Smooth muscle cell of the brain vasculature (primary cell): ENCODE measurements around the gene KBTBD3.
"Not testable (repeated sequence)": the region's sequence is repeated elsewhere in the genome, so short reads cannot be mapped to it uniquely, and the experiment has no call there.

Experiments used
- DNase-seq: peaks from one replicate; pipeline ENCODE4 v3.0.0-alpha.2; 2012; ENCODE audit warnings: low read depth, low spot score

Gene KBTBD3

DNA sequence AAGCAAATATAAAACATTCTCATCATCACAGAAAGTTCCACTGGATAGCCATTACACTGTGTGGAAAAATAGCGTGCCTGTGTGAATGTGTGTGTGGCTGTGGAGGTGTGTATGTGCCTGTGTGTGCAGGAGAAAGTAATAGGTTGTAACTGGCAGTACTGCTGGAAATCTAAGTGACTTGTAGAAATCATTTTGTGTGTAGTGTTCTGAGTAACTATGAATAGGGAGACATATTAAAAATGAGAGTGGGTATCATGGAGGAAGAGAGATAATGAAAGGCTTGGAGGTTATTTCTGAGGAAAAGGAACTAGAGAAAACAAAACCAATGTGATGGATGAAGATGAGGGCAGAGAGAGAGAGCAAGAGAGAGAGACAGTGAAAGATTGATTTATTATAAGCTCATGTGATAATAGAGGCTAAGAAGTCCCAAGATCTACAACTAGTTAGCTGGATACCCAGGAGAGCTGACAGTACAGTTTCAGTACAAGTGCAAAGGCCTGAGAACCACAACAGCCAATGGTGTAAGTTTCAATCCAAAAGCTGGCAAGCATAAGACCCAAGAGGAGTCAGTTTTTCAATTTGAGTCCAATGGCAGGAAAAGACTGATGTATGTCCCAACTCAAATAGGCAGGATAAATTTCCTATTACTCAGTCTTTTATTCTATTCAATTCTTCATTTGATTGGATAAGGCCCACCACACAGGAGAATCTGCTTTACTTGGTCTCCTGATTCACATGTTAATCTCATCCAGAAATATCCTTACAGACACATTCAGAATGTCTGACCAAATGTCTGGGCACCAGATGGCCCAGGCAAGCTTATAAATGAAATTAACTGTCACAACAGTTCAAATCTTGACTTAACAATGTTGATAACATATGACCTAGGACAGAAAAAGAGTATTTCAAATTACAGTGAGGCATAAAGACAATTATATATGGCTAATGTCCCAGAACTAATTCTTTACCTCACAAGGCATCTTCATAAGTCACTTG lies 14.9 kb downstream of the KBTBD3 start:
- no peak for DNase-seq

DNA sequence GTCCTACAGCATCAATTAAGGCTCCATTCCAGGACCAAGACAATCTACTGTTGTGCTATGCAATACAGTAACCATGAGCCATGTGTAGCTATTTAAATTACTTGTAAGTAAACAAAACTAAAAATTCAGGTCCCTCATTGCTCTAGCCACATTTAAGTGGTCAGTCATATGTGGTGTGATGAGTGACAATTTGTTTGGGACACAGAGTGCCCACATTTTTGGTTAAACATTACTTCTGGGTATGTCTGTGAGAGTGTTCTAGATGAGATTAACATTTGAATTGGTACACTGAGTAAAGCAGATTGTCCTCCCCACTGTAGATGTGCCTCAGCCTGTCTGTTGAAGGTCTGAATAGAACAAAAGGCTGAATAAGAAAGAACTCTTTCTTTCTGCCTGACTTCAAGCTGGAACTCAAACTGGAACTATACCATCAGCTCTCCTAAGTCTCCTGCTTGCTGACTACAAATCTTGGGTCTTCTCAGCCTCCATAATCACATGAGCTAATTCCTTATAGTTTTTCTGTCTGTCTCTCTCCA lies 15.8 kb downstream of the KBTBD3 start:
- no peak for DNase-seq

DNA sequence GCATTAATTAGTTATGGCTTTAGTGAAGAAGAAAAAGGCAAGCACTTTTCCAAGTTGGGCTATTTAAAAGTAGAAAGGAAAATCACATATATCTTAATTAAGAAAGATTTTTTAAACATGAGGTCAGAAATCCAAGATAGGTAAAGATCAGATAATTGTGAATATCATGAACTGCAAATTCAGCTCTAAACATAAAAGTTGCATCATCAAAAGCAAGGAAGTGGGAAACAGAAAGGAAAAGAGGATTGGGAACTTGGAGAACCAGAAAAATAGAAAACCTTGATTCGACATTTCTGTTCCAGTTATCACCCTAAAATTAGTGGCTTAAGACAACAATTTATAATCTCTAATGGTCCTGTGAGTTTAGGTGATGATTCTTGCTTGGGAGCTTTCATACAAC lies 17.5 kb downstream of the KBTBD3 start:
- no peak for DNase-seq

DNA sequence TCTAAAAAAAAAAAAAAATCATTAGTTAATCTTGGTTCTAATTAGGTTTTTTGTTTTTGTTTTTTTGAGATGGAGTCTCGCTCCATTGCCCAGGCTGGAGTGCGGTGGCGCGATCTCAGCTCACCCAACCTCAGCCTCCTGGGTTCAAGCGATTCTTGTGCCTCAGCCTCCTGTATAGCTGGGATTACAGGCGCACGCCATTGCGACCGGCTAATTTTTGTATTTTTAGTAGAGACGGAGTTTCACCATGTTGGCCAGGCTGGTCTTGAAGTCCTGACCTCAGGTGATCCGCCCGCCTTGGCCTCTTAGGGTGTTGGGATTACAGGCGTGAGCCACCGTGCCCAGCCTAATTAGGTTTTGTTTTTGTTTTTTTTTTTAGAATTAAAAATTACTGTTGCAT lies 18.8 kb downstream of the KBTBD3 start:
- not testable (repeated sequence) for DNase-seq

DNA sequence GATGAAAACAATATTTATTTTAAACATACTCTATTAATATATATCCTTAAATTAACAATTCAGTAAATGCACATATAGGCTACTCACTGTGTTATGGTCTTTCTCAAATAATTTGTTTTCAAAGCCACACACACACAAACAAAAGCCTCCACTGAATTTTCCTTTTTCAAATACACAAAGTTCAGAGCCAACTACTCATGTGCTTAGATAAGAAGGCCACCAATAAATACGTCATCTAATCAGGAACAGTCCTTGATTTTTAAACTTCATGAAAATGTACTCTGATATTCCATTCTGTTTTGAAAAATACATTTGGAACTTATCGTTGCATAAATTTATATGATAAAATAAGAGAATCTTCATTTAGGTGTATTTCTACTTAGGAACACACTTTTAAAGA lies 26.0 kb downstream of the KBTBD3 start:
- DNase-seq, result no peak

DNA sequence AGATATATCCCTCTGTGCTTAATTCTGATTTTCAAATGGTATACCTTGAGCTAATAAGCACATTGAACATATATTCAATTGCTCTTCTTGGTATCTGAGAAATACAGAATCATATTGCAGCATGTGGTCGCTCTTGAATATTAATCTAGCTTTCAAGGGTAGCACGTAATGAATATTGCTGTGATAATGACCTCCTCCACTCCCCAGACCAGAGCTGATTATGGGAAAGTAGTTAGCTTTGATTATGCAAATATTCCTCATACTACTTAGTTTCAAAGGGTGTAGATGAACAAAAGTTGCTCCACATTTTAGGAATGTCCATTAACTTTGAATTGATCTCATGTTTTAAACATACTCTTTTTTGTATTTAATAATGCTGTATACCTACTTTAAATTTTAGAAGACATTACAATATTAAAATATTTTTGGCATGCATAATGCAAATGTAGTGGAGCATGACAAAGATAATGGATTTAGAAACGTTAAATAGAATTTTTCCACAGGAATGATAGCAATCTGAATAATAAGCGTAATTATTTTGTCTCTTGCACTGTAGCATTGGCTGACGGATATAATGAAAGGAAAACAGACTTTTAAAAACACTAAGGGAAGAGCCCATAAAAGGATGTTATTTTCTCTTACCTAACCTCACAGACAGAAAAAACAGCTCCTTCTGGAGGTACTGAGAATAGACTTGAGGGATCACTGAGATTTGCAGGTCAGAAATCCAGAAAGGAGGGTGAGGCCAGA lies 27.2 kb downstream of the KBTBD3 start:
- DNase-seq, result no peak

DNA sequence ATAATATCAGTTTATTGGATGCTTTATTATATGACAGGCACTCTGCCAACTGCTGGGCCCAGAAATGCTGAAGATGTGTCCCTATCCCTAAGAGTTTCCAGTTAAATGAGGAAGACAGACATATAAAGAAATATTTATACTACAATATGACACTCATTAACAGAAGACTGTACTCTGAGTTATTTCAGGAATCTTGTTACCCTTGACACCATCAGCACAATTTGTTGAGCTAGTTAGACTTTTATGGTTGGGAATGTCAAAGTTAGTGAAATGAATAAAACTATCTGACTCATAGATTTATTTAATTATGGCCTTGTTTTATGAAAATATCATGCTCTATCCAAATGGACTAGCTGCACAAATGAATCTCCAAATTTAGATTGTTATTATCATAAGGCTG lies 29.5 kb downstream of the KBTBD3 start:
- no peak for DNase-seq

DNA sequence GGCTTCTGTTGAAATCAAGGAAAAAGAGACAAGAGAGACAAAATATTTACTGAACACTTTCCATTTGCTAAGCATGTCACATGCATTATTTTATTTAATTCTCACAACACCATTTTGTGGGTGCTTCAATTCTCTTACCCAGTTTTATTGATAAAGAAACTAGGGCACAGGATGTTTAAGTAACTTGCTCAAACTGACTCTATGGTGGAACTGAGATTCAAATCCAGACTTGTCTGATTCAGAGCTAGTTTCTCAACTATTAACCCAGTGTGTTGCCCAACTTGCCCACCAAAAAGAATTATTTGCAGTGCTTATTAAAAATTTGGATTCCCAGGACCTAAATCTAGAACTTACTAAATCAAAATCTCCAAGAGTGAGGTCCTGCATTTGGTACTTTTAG lies 33.6 kb downstream of the KBTBD3 start:
- no peak for DNase-seq

DNA sequence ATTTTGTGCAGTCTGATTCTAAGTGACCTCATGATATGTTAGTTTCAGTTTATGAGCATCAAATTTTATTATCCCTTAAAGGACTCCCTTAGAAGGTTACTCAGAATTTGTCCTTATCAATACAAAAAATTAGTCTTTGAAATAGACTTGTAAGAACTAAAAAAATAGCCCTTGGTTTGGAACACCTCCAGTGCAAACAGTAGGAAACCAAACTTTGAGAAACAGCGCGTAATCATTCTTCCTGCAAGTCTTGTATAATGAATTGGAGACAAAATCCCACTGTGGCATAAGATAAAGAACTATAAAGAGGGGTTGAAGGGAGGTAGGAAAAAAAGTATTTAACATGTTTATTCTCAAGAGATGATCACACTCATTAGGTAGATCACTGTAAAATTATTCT lies 44.3 kb downstream of the KBTBD3 start:
- no peak for DNase-seq

DNA sequence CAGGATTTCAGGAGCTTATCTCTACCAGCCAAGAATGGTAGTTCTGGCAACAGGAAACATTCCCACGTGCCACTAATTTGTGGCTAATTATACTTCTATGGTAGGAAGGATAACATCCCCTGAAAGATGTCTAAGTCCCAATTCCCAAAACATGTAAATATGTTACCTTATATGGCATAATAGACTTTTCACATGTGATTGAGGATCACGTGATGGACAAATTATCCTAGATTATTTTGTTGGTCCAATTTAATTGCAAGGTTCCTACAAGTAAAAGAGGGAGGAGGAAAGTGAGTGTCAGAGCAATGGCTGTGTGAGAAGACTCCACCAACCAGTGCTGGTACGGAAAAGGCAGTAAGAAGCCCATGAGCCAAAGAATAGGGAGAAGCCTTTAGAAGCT lies 45.2 kb downstream of the KBTBD3 start:
- DNase-seq, result no peak

DNA sequence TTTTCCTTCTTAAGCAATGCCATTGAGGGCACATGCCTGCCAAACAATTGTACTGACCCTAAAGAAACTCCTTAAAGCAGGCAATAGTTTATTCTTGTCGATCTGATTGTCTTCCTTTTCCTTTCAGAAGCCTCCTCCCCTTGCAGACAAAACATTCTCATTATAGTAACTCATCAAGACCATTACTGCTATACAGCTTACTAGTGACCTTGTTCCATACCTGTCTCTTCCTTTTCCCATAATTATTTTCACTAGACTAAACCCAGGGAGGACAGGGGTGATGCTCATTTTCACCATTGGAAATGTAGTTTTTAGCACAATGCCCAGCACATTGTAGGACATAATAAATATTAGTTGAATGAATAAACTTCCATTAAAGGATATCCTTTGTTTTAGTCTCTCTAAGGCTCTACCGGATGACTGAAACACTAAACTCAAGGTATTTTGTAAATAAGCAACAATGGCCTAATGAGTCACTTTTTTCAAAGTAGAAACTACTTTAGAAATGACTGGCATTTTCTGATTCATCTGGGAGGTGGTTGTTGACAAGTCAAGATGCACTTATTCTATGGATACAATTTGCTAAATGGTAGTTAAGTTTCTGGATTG lies 45.8 kb downstream of the KBTBD3 start:
- DNase-seq, result no peak

DNA sequence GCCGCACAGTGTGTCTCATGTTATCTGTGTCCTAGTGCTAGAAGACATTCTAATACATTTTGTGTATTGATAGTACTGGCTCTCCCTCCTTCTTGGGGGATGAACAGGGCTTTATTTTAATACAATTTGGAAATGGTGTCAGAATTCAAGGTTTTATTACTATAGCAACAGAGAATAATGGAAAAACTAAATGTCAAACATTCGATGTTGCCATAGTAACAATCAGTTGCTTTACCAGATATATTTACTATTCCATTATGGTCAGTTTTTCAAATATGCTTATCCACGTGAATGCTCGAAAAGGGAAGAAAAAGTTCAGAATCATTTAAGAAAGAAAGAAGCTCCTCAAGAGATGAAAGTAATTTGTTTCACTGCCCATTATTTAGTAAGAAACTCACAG lies 46.5 kb downstream of the KBTBD3 start:
- DNase-seq, result no peak

DNA sequence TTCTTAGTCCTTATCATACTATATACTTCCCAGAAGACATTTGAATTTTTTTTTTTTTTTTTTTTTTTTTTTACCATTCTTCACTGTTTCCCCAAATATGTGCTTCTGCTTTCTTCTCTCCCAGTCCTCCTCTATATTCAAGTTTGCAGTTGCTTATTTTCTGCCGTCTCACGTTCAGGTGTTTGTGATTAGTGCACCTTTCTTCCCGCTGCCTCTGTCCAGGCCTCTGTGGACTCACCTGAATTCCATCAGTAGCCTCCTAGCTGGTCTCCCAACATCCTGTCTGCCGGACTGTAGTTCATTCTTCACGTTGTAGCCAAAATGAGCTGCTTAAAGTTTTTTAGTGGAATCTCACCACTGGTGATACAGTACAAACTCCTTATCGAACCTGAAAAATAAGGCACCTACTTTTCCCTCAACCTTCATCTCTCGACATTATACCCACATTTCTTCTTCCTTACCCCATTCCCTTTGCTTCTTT lies 54.3 kb downstream of the KBTBD3 start:
- no peak for DNase-seq

DNA sequence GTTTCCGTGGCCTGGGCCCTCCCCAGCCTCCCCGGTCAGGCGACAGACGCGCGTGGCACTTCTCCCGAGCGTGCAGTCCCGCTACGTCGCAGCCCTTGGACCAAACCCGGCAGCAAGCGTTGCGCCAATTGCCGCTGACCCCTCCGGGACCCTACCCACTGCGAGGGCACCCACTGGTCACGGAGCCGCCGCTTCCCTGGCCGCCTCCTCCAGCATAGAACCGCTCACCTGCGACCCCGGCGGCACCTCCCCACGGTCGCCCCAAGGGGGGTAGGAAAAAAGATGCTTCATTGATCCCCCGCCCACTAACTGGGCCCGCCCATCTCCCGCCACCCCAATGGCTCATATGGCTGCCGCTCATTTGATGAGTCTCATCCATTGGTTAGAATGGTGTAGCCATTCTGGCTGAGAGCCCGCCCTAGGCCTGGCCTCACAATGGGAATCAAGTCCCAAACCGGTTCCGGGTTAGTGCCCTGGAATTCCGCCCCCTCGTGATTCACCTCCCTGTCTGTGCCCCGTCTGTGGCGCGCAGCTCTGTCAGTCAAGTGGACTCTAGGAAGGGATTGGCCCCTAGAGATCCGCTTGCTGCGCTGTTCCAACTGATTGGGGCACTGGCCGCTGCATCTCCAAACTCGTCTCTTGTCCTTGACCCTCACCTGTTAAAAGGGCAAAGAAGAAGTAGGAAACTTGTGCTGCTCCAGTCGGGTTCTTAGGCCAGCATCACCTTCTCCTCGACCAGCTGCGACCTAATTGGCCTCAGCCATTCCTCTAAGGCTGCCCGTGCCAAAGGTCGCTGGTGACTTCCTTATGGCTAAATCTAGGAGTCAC lies 55.0 kb downstream of the KBTBD3 start, which contains the start of gene MSANTD4:
Gene MSANTD4, minus strand, starts transcription at position 274 of the 828 bp plus-strand sequence. CDS start 11,323 bp downstream, outside the sequence.
- DNase-seq, result peak; percentile 98

DNA sequence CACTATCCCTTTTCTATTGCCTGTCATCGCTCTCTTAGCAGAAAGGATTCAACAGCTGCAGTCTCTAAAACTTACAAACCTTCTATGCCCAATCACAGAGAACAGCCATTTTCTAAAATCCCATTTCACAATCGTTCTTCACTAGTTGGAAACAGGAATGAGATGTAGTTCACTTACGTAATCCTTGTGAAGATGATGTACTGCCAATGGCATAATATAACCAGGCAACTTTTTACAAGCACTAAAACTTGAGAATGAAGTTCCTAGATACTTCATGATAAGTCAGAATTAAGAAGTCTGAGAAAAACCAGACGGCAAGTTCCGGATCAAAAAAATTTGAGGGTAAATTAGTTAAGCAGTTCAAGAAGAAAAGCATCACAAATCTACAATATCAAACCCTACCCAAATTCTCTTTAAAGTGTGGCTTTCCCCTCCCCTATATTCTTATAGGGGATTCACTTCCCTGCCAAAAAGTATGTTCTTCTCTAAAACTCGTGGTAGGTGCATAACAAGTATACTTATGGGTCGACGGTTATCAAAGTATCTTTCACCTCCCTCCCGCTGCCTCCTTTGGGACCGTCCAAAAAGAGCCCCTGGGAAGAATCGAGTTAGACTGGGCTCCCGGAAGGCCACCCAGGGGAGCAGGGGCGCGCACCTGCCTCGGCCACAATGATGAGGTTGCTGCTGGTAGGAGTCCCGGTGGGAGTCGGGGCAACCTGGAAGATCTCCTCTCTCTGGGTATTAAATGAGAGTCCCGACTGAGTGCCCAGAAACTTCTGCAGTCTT lies 55.8 kb downstream of the KBTBD3 start:
- no peak for DNase-seq

DNA sequence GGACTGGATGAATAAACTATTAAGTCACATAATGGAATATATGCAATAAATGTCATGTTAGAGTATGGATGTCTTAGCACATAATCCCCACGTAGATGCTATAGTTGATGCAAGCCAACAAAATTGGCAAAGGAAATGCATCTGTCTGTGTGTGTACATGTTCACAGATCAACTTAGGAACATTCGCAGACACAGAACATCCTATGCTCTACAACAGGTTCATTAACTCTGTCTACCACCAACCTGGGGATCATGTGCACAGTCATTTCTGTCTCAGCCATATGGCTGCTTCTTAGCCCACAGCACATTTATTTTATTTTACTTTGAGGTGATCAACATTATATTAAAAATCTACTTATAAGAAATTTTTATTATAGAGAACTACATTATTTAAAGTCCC lies 60.1 kb downstream of the KBTBD3 start:
- DNase-seq, result no peak

DNA sequence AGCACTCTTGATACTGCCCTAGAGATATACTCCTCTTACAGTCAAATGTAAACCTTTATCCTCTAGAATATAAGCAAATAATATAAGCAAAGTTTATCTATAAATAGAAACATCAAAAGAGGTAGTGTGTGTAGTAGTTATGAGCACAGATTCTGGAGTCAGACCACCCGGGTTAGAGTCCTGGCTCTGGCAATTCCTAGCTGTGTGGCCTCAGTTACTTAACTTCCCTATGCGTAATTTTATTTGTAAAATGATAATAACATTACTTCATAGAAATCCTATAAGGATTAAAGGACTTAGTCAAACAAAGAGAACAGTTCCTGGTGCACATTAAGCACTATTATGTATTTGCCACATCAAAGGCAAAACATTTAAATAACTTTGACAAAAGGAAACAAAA lies 62.1 kb downstream of the KBTBD3 start:
- DNase-seq, result no peak

DNA sequence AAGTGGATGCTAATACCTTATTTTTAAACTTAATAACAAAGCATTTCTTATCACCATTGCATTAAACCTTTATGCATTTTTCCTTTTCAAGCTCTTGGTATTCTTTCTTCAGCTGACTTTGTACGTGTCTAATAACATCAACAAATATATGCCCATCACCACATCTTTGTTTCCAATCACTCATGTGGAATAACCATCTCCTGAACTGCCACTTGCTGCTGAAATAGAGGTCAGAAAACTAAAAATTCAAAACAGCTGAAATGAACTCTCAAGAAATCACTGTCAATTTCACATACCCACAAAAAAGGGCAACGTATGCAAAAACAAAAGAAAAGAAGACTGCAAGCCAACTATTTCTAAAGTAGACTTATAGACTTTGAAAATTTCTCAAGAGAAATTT lies 62.5 kb downstream of the KBTBD3 start:
- no peak for DNase-seq

DNA sequence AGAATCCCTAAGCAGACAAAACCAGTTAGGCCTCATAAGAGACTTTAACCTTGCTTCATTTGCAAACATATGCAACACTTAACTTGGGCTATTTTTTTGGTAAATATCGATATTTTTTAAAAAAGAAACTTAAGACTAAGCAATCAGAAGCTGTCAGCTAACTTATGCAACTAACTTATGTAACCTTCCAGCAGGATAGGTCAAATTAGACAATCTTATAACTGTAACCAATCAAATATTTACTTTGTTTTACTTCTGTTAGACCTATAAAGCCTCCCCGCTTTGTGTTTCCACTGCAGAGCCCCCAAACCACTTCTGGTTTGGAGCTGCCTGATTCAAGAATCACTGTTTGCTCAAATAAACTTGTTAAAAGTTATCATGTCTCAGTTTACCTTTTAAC lies 63.1 kb downstream of the KBTBD3 start:
- no peak for DNase-seq

DNA sequence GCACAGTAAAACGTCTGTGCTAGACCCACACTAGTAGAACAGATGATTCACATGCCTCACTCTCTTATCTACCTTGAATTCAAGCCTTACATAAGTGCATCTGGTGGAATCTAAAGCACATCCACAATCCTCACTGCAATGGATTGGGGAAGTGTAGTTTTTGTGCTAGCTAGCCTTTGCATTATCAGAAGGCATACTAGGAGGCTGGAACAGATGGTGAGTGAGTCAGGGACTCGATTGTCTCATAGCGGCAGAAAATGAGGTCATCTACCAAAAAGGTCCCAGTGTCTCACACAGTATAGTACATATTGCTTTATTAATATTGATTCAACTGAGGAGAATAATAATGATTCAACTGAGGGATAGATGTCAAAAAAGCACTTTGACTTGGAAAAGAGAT lies 64.4 kb downstream of the KBTBD3 start:
- no peak for DNase-seq
